A673 (cell line): ENCODE data around the gene LATS2. TPM values are rescaled to one million over a fixed set of nuclear protein-coding genes. Genes with fewer than 3 reads are reported as not detected.
"Not testable (repeated sequence)": the region's sequence is repeated elsewhere in the genome, so short reads cannot be mapped to it uniquely, and the experiment has no call there.

Source experiments
- BruUV-seq: library from RNA; stranded (reverse); fragments of 400-500 nt; replicated peaks from 2 replicates; lab custom pipeline; 2021; lab: Mats Ljungman, UMichigan
- CTCF ChIA-PET: fragments of 300-600 bp; sonication (Branson Sonifier 250); formaldehyde crosslinking; loops from one replicate; lab custom pipeline; 2022; ENCODE audit warnings: antibody characterized with exemption; lab: Charles Lee
- POLR2A ChIA-PET: fragments of 300-600 bp; sonication (Branson Sonifier 250); formaldehyde crosslinking; loops from one replicate; lab custom pipeline; 2022; ENCODE audit warnings: antibody characterized with exemption; ENCODE audit not compliant: low non-redundant PET; lab: Charles Lee
- DNase-seq: peaks from one replicate; pipeline ENCODE4 v3.0.0-alpha.2; 2015; ENCODE audit warnings: low spot score
- H3K27ac ChIP-seq: fragments of 200-600 bp; sonication (generic); 2 replicates; pipeline ENCODE4 v1.5.1; 2016; ENCODE audit warnings: mixed run types, low read depth, mild to moderate bottlenecking, mixed read lengths, antibody characterized with exemption, low read length; ENCODE audit not compliant: poor library complexity, severe bottlenecking
- H3K27me3 ChIP-seq: fragments of 200-600 bp; sonication (generic); replicated peaks from 2 replicates; pipeline ENCODE4 v1.6.1; 2017; ENCODE audit warnings: mixed run types, low read depth, mild to moderate bottlenecking, mixed read lengths, antibody characterized with exemption, low read length; ENCODE audit not compliant: insufficient read depth, poor library complexity
- H3K36me3 ChIP-seq: fragments of 200-600 bp; sonication (generic); 2 replicates; pipeline ENCODE4 v1.6.1; 2016; ENCODE audit warnings: mixed run types, mild to moderate bottlenecking, mixed read lengths, antibody characterized with exemption, low read length; ENCODE audit not compliant: insufficient read depth, poor library complexity, severe bottlenecking
- H3K4me1 ChIP-seq: fragments of 200-600 bp; sonication (generic); 2 replicates; pipeline ENCODE4 v1.6.1; 2017; ENCODE audit warnings: mixed run types, mild to moderate bottlenecking, mixed read lengths, antibody characterized with exemption, low read length; ENCODE audit not compliant: insufficient read depth, poor library complexity, severe bottlenecking
- H3K4me3 ChIP-seq: fragments of 200-600 bp; sonication (generic); 2 replicates; pipeline ENCODE4 v1.5.1; 2016; ENCODE audit warnings: low read depth, mixed run types, mild to moderate bottlenecking, mixed read lengths, low read length; ENCODE audit not compliant: poor library complexity, severe bottlenecking
- H3K9me3 ChIP-seq: fragments of 200-600 bp; sonication (generic); 2 replicates; pipeline ENCODE4 v1.6.1; 2016; ENCODE audit warnings: mixed run types, low read depth, mild to moderate bottlenecking, mixed read lengths, antibody characterized with exemption, low read length; ENCODE audit not compliant: poor library complexity, severe bottlenecking
- EZH2 ChIP-seq: fragments of 200-600 bp; sonication (generic); IDR thresholded peaks from 2 replicates; pipeline ENCODE4 v1.6.1; 2017; ENCODE audit warnings: borderline replicate concordance, low read depth, mild to moderate bottlenecking, mixed read lengths, antibody characterized with exemption, low read length; ENCODE audit not compliant: poor library complexity, severe bottlenecking
- intact Hi-C: fragments of 100-400 bp; cut with micrococcal nuclease; formaldehyde crosslinking; loops from one replicate; pipeline ENCODE4 v1.10.0; 2022; ENCODE audit not compliant: unreplicated experiment
- total RNA-seq: library from RNA; stranded (reverse); gene quantifications from 2 replicates; pipeline ENCODE4 v1.2.3, GENCODE V29; 2021
- TF ChIP-seq, protein P1 (sequence below): fragments of 300-800, 200-600 bp; sonication (generic); conservative IDR thresholded peaks from 2 replicates; pipeline ENCODE4 v1.5.1; 2017; ENCODE audit warnings: low read depth, mild to moderate bottlenecking, antibody characterized with exemption, low read length, moderate library complexity, mixed read lengths

Gene LATS2
- total RNA-seq, 1 experiment from 2014 or later = 13.1 TPM

DNA sequence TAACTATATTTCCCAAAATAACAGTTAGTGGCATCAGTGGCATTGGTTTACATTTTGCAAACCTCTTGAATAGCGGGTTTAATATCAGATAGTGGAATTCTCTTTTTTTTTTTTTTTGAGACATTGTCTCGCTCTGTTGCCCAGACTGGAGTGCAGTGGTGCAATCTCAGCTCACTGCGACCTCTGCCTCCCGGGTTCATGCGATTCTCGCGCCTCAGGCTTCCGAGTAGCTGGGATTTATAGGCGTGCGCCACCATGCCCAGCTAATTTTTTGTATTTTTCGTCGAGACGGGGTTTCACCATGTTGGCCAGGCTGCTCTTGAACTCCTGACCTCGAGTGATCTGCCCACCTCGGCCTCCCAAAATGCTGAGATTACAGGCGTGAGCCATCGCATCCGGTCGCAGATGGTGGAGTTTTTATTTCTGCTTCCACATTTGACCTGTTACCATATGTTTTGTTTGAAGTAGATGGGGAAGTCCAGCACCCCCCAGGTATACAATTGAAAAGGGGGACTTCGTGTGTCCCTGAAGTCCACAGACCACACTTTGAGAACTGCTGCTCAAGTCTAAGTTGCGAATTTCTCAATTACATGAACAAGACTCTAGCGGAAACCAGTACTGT lies 118.3 kb downstream of the LATS2 start:
- no peak for DNase-seq
- POLR2A ChIA-PET = no interaction called here
- BruUV-seq = no TSS peak
- Histone ChIP-seq H3K9me3 (no peaks in the 10 kb centered on the region), H3K27ac (no peak overlapping the region), H3K27me3 (no peaks in the 10 kb centered on the region), H3K4me1 (peaks cover 6% of the 10 kb centered on the region), H3K36me3 (no peaks in the 10 kb centered on the region), H3K4me3 (no peak overlapping the region)
- TF ChIP-seq EZH2 = no peak
- TF ChIP-seq, protein P1, sequence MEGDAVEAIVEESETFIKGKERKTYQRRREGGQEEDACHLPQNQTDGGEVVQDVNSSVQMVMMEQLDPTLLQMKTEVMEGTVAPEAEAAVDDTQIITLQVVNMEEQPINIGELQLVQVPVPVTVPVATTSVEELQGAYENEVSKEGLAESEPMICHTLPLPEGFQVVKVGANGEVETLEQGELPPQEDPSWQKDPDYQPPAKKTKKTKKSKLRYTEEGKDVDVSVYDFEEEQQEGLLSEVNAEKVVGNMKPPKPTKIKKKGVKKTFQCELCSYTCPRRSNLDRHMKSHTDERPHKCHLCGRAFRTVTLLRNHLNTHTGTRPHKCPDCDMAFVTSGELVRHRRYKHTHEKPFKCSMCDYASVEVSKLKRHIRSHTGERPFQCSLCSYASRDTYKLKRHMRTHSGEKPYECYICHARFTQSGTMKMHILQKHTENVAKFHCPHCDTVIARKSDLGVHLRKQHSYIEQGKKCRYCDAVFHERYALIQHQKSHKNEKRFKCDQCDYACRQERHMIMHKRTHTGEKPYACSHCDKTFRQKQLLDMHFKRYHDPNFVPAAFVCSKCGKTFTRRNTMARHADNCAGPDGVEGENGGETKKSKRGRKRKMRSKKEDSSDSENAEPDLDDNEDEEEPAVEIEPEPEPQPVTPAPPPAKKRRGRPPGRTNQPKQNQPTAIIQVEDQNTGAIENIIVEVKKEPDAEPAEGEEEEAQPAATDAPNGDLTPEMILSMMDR = no peak
- CTCF ChIA-PET = interaction anchor here (0.6 to 2.1 kb wide), 6 partner anchors 18 to 356 kb away, joined by 3 to 17 read pairs (median 6); no protein-coding TSS in a partner anchor
- intact Hi-C loops = loop anchor here (1.0 to 5.0 kb wide), 4 partner anchors 119 to 534 kb away; partner anchors contain the start of gene LATS2

DNA sequence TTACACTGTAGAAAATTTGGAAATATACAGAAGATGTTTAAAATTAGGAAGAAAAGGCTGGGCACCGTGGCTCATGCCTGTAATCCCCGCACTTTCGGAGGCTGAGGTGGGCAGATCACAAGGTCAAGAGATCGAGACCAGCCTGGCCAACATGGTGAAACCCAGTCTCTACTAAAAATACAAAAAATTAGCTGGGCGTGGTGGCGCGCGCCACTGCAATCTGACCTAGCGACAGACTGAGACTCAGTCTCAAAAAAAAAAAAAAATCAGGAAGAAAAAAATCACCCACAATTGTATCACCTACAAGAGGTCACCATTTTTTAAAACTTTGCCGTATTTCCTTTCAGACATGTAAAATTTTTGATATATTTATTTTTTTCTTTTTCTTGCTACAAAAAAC lies 120.9 kb downstream of the LATS2 start:
- intact Hi-C loops = loop anchor here (5.0 kb wide), 2 partner anchors 122 to 537 kb away; partner anchors contain the start of gene LATS2
- H3K4me1 ChIP-seq, H3K27ac ChIP-seq, BruUV-seq, DNase-seq, H3K36me3 ChIP-seq, H3K9me3 ChIP-seq, POLR2A ChIA-PET, H3K4me3 ChIP-seq, H3K27me3 ChIP-seq, CTCF ChIA-PET: not testable (repeated sequence)

DNA sequence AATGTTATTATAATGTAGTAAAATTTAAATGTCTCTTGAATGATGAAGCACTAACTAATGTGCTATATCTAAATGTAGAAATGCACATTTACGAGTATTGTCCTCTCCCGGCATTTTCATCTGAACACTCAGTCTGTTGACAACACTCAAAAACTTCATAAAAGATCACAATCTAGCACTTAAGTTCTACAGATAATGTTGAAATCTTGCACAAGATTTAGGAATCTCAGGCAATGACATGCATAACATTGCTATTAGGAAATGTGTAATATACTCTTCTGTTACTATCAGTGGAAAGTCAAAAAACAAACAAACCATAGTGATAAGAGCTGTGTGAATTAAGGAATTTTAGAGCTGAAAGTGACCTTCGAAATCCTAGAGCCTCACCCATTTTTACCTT lies 121.3 kb downstream of the LATS2 start:
- Histone ChIP-seq H3K9me3 (no peaks in the 10 kb centered on the region), H3K4me3 (no peak overlapping the region), H3K27ac (no peak overlapping the region), H3K36me3 (no peaks in the 10 kb centered on the region), H3K4me1 (peaks cover 6% of the 10 kb centered on the region), H3K27me3 (no peaks in the 10 kb centered on the region)
- BruUV-seq = no TSS peak
- TF ChIP-seq EZH2 = no peak
- TF ChIP-seq, protein P1 = no peak
- ChIA-PET CTCF (no interaction called here), POLR2A (no interaction called here)
- intact Hi-C loops = loop anchor here (5.0 kb wide), 2 partner anchors 122 to 537 kb away; partner anchors contain the start of gene LATS2
- DNase-seq = no peak
